Epithelial cell of prostate (primary cell): ENCODE data around the gene AKAP6.
"Not testable (repeated sequence)": the region's sequence is repeated elsewhere in the genome, so short reads cannot be mapped to it uniquely, and the experiment has no call there.

Experiments used
- DNase-seq: peaks from one replicate; pipeline ENCODE4 v3.0.0-alpha.2; 2011; ENCODE audit warnings: low read depth, low spot score
- H3K27ac ChIP-seq: fragments of 450-650 bp; 2 replicates; pipeline ENCODE4 v1.5.1; 2017; ENCODE audit warnings: mild to moderate bottlenecking

The AKAP6 gene

DNA sequence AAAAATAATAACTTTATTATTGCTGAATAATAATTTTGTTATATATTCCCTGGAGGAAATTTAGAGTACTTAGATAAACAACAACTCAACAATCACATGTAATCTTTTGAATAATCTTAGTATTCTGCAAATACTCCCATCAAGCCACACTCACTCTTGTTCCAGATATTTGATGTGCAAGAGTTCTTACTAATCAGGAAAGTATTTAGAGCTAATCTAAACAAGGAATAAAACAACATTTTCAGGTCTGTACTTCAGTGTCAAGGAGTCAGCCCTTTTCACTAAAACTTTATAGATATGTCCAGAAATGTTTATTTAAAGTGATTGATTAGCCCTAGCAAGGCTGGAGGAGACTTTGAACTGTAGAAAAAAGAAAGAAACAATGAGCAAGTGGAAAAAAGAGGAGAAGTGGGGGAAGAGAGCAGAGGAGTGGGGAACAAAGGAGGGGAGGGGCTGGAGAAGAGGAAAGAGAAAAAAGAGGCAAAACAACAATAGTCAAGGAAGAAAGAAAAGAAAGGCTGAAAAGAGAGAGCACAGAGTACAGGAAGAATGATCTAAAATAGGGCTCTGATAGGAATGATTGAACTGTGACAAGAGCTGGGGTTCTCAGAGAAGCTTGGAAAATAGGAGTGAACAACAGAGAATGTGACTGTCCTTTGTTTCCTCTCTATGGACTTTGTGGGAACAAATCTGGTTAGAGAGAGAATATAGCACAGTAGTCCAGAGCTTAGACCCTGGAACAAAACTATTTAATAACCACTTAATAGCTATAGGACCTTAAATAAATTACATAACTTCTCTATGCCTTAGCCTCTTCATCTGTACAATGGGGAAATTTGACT is 238.7 kb downstream of the AKAP6 start:
- no peak overlapping the region for H3K27ac ChIP-seq
- DNase-seq = no peak

DNA sequence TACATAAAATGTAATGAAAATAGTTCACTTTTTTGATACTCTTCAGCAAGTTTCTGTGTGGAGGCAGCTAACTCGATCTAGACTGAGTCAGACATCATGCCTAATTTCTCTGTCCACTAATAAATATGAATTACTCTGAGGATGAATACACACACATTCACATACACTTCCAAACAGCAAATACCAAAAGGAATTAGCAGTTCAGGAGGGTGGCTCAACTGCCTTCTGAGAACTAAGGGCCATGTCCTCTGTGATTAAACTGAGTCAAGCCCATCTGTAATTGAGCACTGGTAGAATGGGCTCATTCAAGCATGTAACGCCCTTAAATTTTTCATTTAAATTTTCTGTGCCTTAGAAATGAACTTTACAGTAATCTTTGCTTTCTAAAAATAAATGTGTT is 242.5 kb downstream of the AKAP6 start:
- no peak overlapping the region for H3K27ac ChIP-seq
- no peak for DNase-seq

GRCh38 chr14:32571995-32572866 is 243.1 kb downstream of the AKAP6 start:
- no peak overlapping the region for H3K27ac ChIP-seq

DNA sequence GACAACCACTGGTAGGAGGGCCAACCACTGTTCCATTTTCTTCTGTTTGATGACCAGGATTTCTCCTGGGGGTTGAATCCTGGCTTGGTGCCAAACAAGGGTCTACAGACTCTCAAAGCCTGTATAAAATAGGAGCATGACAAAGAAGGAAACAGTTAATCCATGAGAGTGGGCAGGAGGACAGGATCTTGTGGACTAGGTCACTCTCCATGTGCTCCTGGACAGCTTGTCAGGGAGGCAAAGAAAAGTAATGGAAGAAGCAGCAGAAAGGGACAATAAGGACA is 243.7 kb downstream of the AKAP6 start:
- DNase-seq = no peak
- H3K27ac ChIP-seq = no peak overlapping the region

More at GRCh38 chr14:32571995-32572866, 243.1 kb downstream of the AKAP6 start:
- DNase-seq = no peak

GRCh38 chr14:32574269-32574668 is 245.2 kb downstream of the AKAP6 start:
- no peak for DNase-seq

GRCh38 chr14:32576088-32576795 is 247.1 kb downstream of the AKAP6 start:
- DNase-seq = no peak
- H3K27ac ChIP-seq = no peak overlapping the region

More at GRCh38 chr14:32574269-32574668, 245.2 kb downstream of the AKAP6 start:
- H3K27ac ChIP-seq = no peak overlapping the region

DNA sequence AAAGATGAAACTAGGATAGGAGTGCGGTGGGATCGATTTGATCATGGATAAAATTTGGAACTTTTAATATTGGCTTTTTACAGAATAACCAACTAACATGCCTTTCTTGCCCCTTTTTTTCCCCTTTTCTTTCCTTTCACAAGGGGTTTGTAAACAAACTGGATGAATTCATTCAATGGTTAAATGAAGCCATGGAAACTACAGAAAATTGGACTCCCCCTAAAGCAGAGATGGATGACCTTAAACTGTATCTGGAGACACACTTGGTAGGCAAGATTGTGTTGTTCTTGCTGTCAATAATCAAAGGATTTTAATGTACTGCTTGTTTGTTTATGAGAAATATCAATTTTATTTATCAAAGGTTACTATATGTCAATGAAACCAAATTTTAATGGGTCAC is 247.9 kb downstream of the AKAP6 start:
- no peak for DNase-seq
- no peak overlapping the region for H3K27ac ChIP-seq

- DNase-seq = no peak
- H3K27ac ChIP-seq = no peak overlapping the region
Measured at GRCh38 chr14:32578181-32578580, 249.1 kb downstream of the AKAP6 start.

GRCh38 chr14:32583427-32583826 is 254.3 kb downstream of the AKAP6 start:
- H3K27ac ChIP-seq, DNase-seq: not testable (repeated sequence)

DNA sequence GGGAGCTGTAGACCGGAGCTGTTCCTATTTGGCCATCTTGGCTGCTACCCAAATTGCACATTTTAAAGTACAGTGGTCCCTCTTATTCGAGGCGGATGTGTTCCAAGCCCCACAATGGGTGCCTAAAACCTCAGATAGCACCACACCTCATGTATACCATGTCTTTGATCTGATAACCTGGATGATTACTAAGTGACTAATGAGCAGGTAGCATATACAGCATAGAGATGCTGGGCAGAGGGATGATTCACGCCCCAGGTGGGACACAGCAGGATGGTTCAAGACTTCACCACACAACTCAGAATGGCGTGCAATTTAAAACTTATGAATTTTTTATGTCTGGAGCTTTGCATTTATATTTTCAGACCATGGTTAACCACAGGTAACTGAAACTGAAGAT is 255.0 kb downstream of the AKAP6 start:
- DNase-seq = no peak
- H3K27ac ChIP-seq = no peak overlapping the region

- DNase-seq = no peak
- H3K27ac ChIP-seq = no peak overlapping the region
Measured at GRCh38 chr14:32587461-32587860, 258.4 kb downstream of the AKAP6 start.

DNA sequence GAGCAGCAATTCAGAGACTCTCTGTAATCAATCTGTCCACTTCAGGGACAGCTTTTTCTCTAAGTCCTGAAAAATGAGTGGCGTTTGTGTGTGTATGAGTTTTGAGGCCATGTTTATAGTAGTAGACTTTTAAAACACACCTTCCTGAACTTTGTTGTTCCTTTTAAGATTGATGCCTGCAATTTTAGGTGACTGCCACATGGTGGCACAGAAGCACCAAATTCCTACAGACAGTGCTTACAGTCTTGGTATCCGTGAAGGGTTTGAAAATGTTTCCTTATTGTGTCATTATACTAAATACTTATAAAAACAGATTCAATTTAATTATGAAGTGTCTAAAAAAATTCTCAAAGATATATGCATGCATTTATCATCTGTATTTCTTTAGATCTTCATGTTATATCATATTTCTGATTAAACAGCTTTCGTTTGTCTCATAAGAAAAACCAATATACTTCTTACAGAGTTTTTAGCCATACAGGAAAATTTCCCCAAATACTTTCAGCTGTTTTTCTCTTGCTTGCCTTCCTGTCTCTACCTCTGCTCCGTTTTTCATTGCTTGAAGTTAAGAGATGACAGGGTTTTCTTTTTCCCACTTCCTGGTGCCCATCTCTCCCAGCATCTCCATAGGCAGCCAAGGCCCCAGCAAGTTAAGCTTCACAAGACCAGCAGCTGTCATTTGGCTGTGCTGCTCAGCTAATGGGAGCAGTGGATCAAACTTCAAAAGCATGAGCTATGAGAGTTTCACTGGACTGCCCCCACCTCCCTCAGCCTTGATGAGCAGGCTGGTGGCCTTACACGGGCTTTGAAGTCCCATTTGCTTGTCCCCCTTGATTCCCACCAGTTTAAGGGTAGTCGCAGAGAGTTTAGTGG is 259.6 kb downstream of the AKAP6 start:
- DNase-seq = no peak
- no peak overlapping the region for H3K27ac ChIP-seq

- DNase-seq = no peak
- H3K27ac ChIP-seq = no peak overlapping the region
Measured at GRCh38 chr14:32590157-32590556, 261.1 kb downstream of the AKAP6 start.

GRCh38 chr14:32593290-32593942 is 264.3 kb downstream of the AKAP6 start:
- DNase-seq = no peak
- H3K27ac ChIP-seq = peak overlapping the region; percentile 28

DNA sequence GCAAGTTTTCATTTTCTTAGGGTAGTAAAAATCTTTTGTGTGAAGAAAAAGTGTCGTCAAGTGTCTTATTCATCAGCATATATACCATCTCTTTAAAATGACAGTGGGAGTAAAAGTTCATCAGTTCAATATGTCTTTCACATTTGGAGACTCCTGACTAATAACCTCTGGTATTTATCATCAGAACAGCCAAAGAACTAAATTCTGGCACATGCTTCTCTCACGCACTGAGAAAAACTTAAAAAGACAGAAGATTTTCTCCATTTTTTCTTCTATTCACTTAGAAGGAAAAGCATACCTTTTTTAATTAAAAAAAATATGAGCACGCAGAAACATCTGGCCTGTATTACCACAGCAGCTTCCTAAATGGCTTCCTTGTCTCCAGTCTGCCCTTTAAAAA is 265.7 kb downstream of the AKAP6 start:
- H3K27ac ChIP-seq = no peak overlapping the region
- no peak for DNase-seq

DNA sequence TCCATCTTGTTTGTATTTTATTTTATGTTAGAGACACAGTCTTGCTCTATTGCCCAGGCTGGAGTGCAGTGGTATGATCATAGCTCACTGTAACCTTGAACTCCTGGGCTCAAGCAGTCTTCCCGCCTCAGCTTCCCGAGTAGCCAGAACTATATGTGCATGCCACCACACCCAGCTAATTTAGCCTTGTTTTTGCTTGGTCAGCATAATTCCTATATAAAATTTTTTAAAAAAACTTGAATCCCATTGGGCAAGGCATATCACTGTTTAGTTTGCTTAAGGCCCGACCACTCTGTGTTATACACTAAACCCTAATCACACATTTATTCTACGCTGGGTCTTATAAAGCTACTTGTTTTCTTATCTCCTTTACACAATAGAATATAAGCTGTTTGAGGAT is 266.4 kb downstream of the AKAP6 start:
- no peak for DNase-seq
- H3K27ac ChIP-seq = no peak overlapping the region

GRCh38 chr14:32596390-32596789 is 267.3 kb downstream of the AKAP6 start:
- no peak overlapping the region for H3K27ac ChIP-seq
- no peak for DNase-seq

- no peak for DNase-seq
- H3K27ac ChIP-seq = no peak overlapping the region
Measured at GRCh38 chr14:32597771-32598170, 268.7 kb downstream of the AKAP6 start.

GRCh38 chr14:32601069-32601468 is 272.0 kb downstream of the AKAP6 start:
- no peak for DNase-seq
- H3K27ac ChIP-seq = no peak overlapping the region
